H1 (cell line): Measurements from ENCODE around the gene L3MBTL3. TPM values are rescaled to one million over a fixed set of nuclear protein-coding genes. Genes with fewer than 3 reads are reported as not detected.

ENCODE experiments used
- CHD7 ChIP-seq: fragments of 300-600 bp; sonication (generic); IDR thresholded peaks from 2 replicates; pipeline ENCODE4 v1.7.1; 2012; ENCODE audit warnings: low read length, moderate library complexity, mild to moderate bottlenecking, inconsistent platforms; ENCODE audit not compliant: insufficient replicate concordance
- polyA plus RNA-seq, 7 experiments: library from polyadenylated mRNA; depleted of rRNA in 3 of 7; stranded (reverse) in 5 of 7; unstranded in 2 of 7; fragments of >200 nt in 5 of 7; fragments of 200-250 nt in 2 of 7; gene quantifications; 1 replicate in 5 of 7; 2 replicates in 1 of 7; 4 replicates in 1 of 7; pipeline versions ENCODE4 v1.2.1 to v1.2.3, GENCODE V29; 2011 to 2013; ENCODE audit warnings: missing spikeins in 2 of 7, mixed read lengths in 2 of 7
- total RNA-seq: library from RNA; stranded (reverse); fragmentation: NEBNext Ultra II Directional; extraction: Animal tissue kit (Norgen Biotek cat#: 25700); gene quantifications from 2 replicates; pipeline ENCODE4 v1.2.1, GENCODE V29; 2021

Gene L3MBTL3
- total and polyA plus RNA-seq, 2 of the 8 experiments (the other 6 are each of a cell fraction or from before 2014, with no cell fraction given): 3.9 to 17.2 TPM

GRCh38 chr6:130115036-130115435, 96.7 kb downstream of the L3MBTL3 start (continued):
- TF ChIP-seq CHD7: no peak
